ENCODE data around the gene RBP3. TPM values are rescaled to one million over a fixed set of nuclear protein-coding genes. Genes with fewer than 3 reads are reported as not detected.

RBP3 gene
- total RNA-seq: not detected

- Histone ChIP-seq H3K9me3 (no peaks in the 10 kb centered on the region), H3K4me1 (ENCODE audit: control insufficient read depth in 1 of 2, low read depth in 2 of 2) (no peaks in the 10 kb centered on the region), H3K27me3 (replicated peaks; ENCODE audit: insufficient read depth) (no peaks in the 10 kb centered on the region), H3K4me3 (no peak within 1 kb of the TSS), H3K36me3 (no peaks in the 10 kb centered on the region), H3K27ac (no peak within 1 kb of the TSS)
- ATAC-seq (ENCODE audit: insufficient number of reproducible peaks, low FRiP score, low read depth): no peak
- DNase-seq (ENCODE audit: low spot score): no peak
- TF ChIP-seq CTCF (IDR thresholded peaks at IDR 0.05): no peak
Measured at GRCh38 chr10:47348138-47348651, at the start of gene RBP3. Gene RBP3 (plus strand): TSS chr10:47348363. CDS start chr10:47348485, 122 bp downstream.

GRCh38 chr10:47298715-47299114 is 49.4 kb upstream of the RBP3 start:
- Histone ChIP-seq H3K27me3 (replicated peaks; ENCODE audit: insufficient read depth) (no peaks in the 10 kb centered on the region), H3K36me3 (no peaks in the 10 kb centered on the region), H3K9me3 (no peaks in the 10 kb centered on the region), H3K4me1 (ENCODE audit: control insufficient read depth in 1 of 2, low read depth in 2 of 2) (peaks cover 14 to 68% of the 10 kb centered on the region in 2 donors), H3K4me3 (no peak overlapping the region), H3K27ac (peak overlapping the region in 1 of 2 donors; percentile 7)
- TF ChIP-seq CTCF (IDR thresholded peaks at IDR 0.05): no peak
- DNase-seq (ENCODE audit: low spot score) (no peak), ATAC-seq (ENCODE audit: insufficient number of reproducible peaks, low FRiP score, low read depth) (no peak)

DNA sequence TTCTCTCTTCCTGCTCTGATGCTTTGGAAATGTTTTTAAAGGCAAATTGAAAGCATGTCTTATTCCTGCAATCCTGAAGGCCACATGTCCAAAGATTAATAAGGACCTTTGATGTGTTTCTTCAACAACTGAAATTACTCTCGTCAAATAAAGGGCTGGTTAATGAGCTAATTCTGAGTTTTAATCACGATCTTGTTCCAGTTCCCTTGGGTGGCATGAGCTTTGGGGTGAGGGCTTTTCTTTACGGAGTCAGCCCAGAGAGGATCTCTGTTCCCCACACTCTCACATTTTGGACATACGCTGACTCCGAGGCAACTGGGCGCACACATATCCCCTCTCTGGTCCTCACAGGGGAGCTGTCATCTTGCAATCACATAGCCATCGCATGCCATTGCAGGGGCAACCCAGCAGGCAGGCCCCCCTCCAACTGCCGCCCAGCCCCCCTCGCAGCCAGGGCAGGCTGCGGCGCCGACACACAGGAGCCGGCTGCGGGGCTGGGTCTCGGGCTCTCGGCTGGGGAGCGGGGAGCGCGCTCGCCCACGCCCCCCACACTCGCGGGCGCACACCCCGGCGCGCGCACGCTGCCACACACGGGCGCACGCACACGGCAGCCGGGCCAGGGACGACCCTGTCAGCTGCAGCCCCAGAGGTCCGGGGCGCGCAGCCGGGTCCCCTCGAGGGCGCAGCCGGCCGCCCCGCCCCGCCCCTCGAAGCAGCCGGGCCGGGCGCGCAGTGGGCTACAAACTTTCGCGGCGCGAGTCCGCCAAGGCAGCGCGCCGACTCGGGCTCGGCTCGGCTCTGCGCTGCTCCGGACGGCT is 48.3 kb upstream of the RBP3 start, which contains the start of gene GDF10:
Gene GDF10 (plus strand): TSS at position 587 of the 818 bp plus-strand sequence. CDS start 455 bp downstream, outside the sequence.
- no peak for ATAC-seq (ENCODE audit: insufficient number of reproducible peaks, low FRiP score, low read depth)
- H3K4me1 ChIP-seq (ENCODE audit: control insufficient read depth in 1 of 2, low read depth in 2 of 2): peaks cover 14 to 68% of the 10 kb centered on the region in 2 donors

GRCh38 chr10:47300429-47300931 is 47.7 kb upstream of the RBP3 start:
- H3K27ac ChIP-seq: no peak overlapping the region
- H3K27me3 ChIP-seq (replicated peaks; ENCODE audit: insufficient read depth): no peaks in the 10 kb centered on the region
- no peak for DNase-seq (ENCODE audit: low spot score)
- peak overlapping the region; percentile 76 for H3K4me3 ChIP-seq
- no peaks in the 10 kb centered on the region for H3K9me3 ChIP-seq
- peak; percentile 39 for TF ChIP-seq CTCF (IDR thresholded peaks at IDR 0.05)
- H3K4me1 ChIP-seq (ENCODE audit: control insufficient read depth in 1 of 2, low read depth in 2 of 2): peaks cover 14 to 68% of the 10 kb centered on the region in 2 donors
- H3K36me3 ChIP-seq: no peaks in the 10 kb centered on the region
- ATAC-seq (ENCODE audit: insufficient number of reproducible peaks, low FRiP score, low read depth): no peak

More for the DNA sequence above, 48.3 kb upstream of the RBP3 start, which contains the start of gene GDF10:
- DNase-seq (ENCODE audit: low spot score): no peak
- H3K27ac ChIP-seq: peak within 1 kb of the TSS; percentile 7 to 9
- no peak for TF ChIP-seq CTCF (IDR thresholded peaks at IDR 0.05)
- H3K9me3 ChIP-seq: no peaks in the 10 kb centered on the region
- no peaks in the 10 kb centered on the region for H3K27me3 ChIP-seq (replicated peaks; ENCODE audit: insufficient read depth)
- H3K36me3 ChIP-seq: no peaks in the 10 kb centered on the region
- H3K4me3 ChIP-seq: peak within 1 kb of the TSS; percentile 76

- DNase-seq (ENCODE audit: low spot score) (no peak), ATAC-seq (ENCODE audit: insufficient number of reproducible peaks, low FRiP score, low read depth) (no peak)
- Histone ChIP-seq H3K4me1 (ENCODE audit: control insufficient read depth in 1 of 2, low read depth in 2 of 2) (peaks cover 10 to 58% of the 10 kb centered on the region in 2 donors), H3K36me3 (no peaks in the 10 kb centered on the region), H3K27ac (no peak overlapping the region), H3K9me3 (no peaks in the 10 kb centered on the region), H3K4me3 (no peak overlapping the region), H3K27me3 (replicated peaks; ENCODE audit: insufficient read depth) (no peaks in the 10 kb centered on the region)
- no peak for TF ChIP-seq CTCF (IDR thresholded peaks at IDR 0.05)
Measured at GRCh38 chr10:47301833-47302232, 46.3 kb upstream of the RBP3 start.

Measured in thoracic aorta (tissue), 2 donors.